Kidney capillary endothelial cell (primary cell): Measurements from ENCODE around the gene FREM2.

Experiments
- DNase-seq: peaks from one replicate; pipeline ENCODE4 v3.0.0-alpha.2; 2018; ENCODE audit warnings: low spot score

The FREM2 gene

GRCh38 chr13:38686577-38687245, at the start of gene FREM2:
Gene FREM2, plus strand, starts transcription at chr13:38687077. Its CDS starts 268 bp downstream, at chr13:38687345.
- no peak for DNase-seq

GRCh38 chr13:38637576-38637975, 49.3 kb upstream of the FREM2 start:
- DNase-seq, result no peak

GRCh38 chr13:38641164-38641948, 45.5 kb upstream of the FREM2 start:
- DNase-seq, result no peak

- DNase-seq, result no peak
Observed at GRCh38 chr13:38647312-38647711, 39.6 kb upstream of the FREM2 start.

GRCh38 chr13:38648912-38649311, 38.0 kb upstream of the FREM2 start:
- no peak for DNase-seq

- no peak for DNase-seq
Observed at GRCh38 chr13:38656699-38657098, 30.2 kb upstream of the FREM2 start.

GRCh38 chr13:38657191-38657590, 29.7 kb upstream of the FREM2 start:
- DNase-seq, result no peak

- DNase-seq, result no peak
Observed at GRCh38 chr13:38658906-38659305, 28.0 kb upstream of the FREM2 start.

GRCh38 chr13:38661010-38661675, 25.7 kb upstream of the FREM2 start:
- no peak for DNase-seq

- DNase-seq, result no peak
Observed at GRCh38 chr13:38662362-38662761, 24.5 kb upstream of the FREM2 start.

GRCh38 chr13:38664906-38665305, 22.0 kb upstream of the FREM2 start:
- DNase-seq, result no peak

- DNase-seq, result no peak
Observed at GRCh38 chr13:38667526-38668109, 19.3 kb upstream of the FREM2 start.

- no peak for DNase-seq
Observed at GRCh38 chr13:38669234-38669964, 17.5 kb upstream of the FREM2 start.

- DNase-seq, result no peak
Observed at GRCh38 chr13:38670627-38671026, 16.2 kb upstream of the FREM2 start.

- DNase-seq, result no peak
Observed at GRCh38 chr13:38671980-38672379, 14.9 kb upstream of the FREM2 start.

GRCh38 chr13:38674208-38674607, 12.7 kb upstream of the FREM2 start:
- no peak for DNase-seq

- no peak for DNase-seq
Observed at GRCh38 chr13:38680912-38681311, 6.0 kb upstream of the FREM2 start.

- DNase-seq, result no peak
Observed at GRCh38 chr13:38684714-38685113, 2.2 kb upstream of the FREM2 start.

- DNase-seq, result no peak
Observed at GRCh38 chr13:38685431-38685830, 1.4 kb upstream of the FREM2 start.

- no peak for DNase-seq
Observed at GRCh38 chr13:38685974-38686576, 802 bp upstream of the FREM2 start.
